ENCODE data around the gene SHLD1. TPM values are rescaled to one million over a fixed set of nuclear protein-coding genes. Genes with fewer than 3 reads are reported as not detected.

Gene SHLD1
- total and polyA plus RNA-seq, 2 experiments from 2014 or later: 2.6 to 6.7 TPM

DNA sequence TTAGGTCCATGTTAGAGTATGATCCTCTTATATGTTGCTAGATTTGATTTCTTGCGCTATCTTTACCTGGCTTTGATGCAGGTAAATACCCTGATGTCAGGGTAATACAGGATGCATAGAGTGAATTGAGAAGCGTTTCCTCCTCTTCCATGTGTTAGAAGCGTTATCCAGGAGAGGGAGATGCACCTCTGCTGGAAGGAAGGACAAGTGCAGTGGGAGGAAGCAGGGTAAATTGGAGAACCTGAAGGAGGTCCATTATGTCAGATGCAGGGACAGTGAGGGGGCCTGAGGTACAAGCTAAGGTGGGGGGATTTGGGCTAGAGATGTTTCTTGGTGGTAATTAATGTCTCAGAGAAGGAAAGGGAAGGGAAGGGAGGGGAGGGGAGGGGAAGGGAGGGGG lies 7.7 kb downstream of the SHLD1 start:
- Histone ChIP-seq H3K4me2 (ENCODE audit: unreplicated experiment) (no peak overlapping the region), H3K9me3 (ENCODE audit: low read depth) (no peaks in the 10 kb centered on the region), H3K27ac (no peak overlapping the region), H3K9ac (no peak overlapping the region), H3K4me3 (no peak overlapping the region), H3K9me2 (ENCODE audit: insufficient read depth) (no peaks in the 10 kb centered on the region), H4K20me1 (ENCODE audit: insufficient read depth) (no peaks in the 10 kb centered on the region), H3F3A (ENCODE audit: insufficient read depth) (no peaks in the 10 kb centered on the region), H3K36me3 (ENCODE audit: low read depth) (no peaks in the 10 kb centered on the region), H3K27me3 (replicated peaks; ENCODE audit: insufficient read depth) (no peaks in the 10 kb centered on the region), H2AFZ (no peak overlapping the region), H3K79me2 (ENCODE audit: insufficient read depth) (no peaks in the 10 kb centered on the region), H3K4me1 (ENCODE audit: insufficient read depth) (no peaks in the 10 kb centered on the region)
- in situ Hi-C loops (cut with MboI): no loop called here
- WGBS, 2 experiments (ENCODE audit: low coverage in 1 of 2, low lambda C conversion rate in 2 of 2, missing lambda C conversion rate in 2 of 2): 76 to 78% methylated on average over 3 of the region's 3 CpGs
- no peak for TF ChIP-seq EZH2phosphoT487 (IDR thresholded peaks at IDR 0.05; ENCODE audit: insufficient read depth, low read depth)
- TF ChIP-seq EZH2 (IDR thresholded peaks at IDR 0.05; ENCODE audit: insufficient read depth, poor library complexity, severe bottlenecking): no peak
- no peak for DNase-seq

- no peaks in the 10 kb centered on the region for H3K4me1 ChIP-seq (ENCODE audit: insufficient read depth)
- TF ChIP-seq EZH2 (IDR thresholded peaks at IDR 0.05; ENCODE audit: insufficient read depth, poor library complexity, severe bottlenecking) (no peak), EZH2phosphoT487 (IDR thresholded peaks at IDR 0.05; ENCODE audit: insufficient read depth, low read depth) (no peak)
- H3K4me2 ChIP-seq (ENCODE audit: unreplicated experiment): no peak overlapping the region
- H3K27me3 ChIP-seq (replicated peaks; ENCODE audit: insufficient read depth): no peaks in the 10 kb centered on the region
- H4K20me1 ChIP-seq (ENCODE audit: insufficient read depth): no peaks in the 10 kb centered on the region
- no peaks in the 10 kb centered on the region for H3K36me3 ChIP-seq (ENCODE audit: low read depth)
- H3K4me3 ChIP-seq: no peak overlapping the region
- in situ Hi-C loops (cut with MboI): no loop called here
- H3K9me3 ChIP-seq (ENCODE audit: low read depth): no peaks in the 10 kb centered on the region
- no peak overlapping the region for H3K27ac ChIP-seq
- no peak overlapping the region for H2AFZ ChIP-seq
- no peaks in the 10 kb centered on the region for H3F3A ChIP-seq (ENCODE audit: insufficient read depth)
- no peak overlapping the region for H3K9ac ChIP-seq
- WGBS, 2 experiments (ENCODE audit: low coverage in 1 of 2, low lambda C conversion rate in 2 of 2, missing lambda C conversion rate in 2 of 2): 88 to 92% methylated on average over 7 of the region's 7 CpGs
- no peaks in the 10 kb centered on the region for H3K79me2 ChIP-seq (ENCODE audit: insufficient read depth)
- no peaks in the 10 kb centered on the region for H3K9me2 ChIP-seq (ENCODE audit: insufficient read depth)
- no peak for DNase-seq
Measured at GRCh38 chr20:5766085-5766764, 16.0 kb downstream of the SHLD1 start.

DNA sequence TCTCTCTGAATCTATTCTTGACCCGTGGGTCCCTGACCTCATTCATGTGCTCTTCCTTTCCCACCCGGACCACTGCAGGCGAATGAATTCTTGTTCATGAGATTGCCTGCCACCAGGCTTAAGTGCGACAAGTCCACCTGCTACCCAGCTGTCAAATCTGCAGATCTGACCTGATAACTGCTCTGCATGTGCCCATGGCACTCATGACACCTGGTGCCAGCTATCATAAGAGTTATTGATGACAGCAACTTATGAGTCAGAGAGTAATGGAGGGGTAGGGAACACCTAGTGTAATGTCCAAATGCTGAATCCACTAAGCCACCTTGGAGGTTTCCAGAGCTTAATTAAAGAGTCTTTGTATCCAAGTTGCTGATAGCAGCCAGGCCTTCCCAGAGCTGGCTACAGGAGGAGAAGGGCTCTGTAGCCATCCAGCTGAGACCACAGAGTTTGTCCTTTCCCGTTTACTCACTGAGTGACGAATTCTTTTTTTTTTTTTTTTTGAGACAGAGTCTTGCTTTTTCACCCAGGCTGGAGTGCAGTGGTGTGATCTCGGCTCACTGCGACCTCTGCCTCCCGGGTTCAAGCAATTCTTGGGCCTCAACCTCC lies 17.4 kb downstream of the SHLD1 start:
- 83 to 85% methylated on average over 9 of the region's 9 CpGs for WGBS, 2 experiments (ENCODE audit: low coverage in 1 of 2, low lambda C conversion rate in 2 of 2, missing lambda C conversion rate in 2 of 2)
- in situ Hi-C loops (cut with MboI): no loop called here
- Histone ChIP-seq H3K27ac (no peak overlapping the region), H3F3A (ENCODE audit: insufficient read depth) (no peaks in the 10 kb centered on the region), H2AFZ (no peak overlapping the region), H3K4me3 (no peak overlapping the region), H3K79me2 (ENCODE audit: insufficient read depth) (no peaks in the 10 kb centered on the region), H3K4me1 (ENCODE audit: insufficient read depth) (no peaks in the 10 kb centered on the region), H3K9me2 (ENCODE audit: insufficient read depth) (no peaks in the 10 kb centered on the region), H3K9ac (no peak overlapping the region), H3K36me3 (ENCODE audit: low read depth) (no peaks in the 10 kb centered on the region), H3K27me3 (replicated peaks; ENCODE audit: insufficient read depth) (no peaks in the 10 kb centered on the region), H3K9me3 (ENCODE audit: low read depth) (no peaks in the 10 kb centered on the region), H4K20me1 (ENCODE audit: insufficient read depth) (no peaks in the 10 kb centered on the region), H3K4me2 (ENCODE audit: unreplicated experiment) (no peak overlapping the region)
- no peak for DNase-seq
- no peak for TF ChIP-seq EZH2 (IDR thresholded peaks at IDR 0.05; ENCODE audit: insufficient read depth, poor library complexity, severe bottlenecking)
- no peak for TF ChIP-seq EZH2phosphoT487 (IDR thresholded peaks at IDR 0.05; ENCODE audit: insufficient read depth, low read depth)

DNA sequence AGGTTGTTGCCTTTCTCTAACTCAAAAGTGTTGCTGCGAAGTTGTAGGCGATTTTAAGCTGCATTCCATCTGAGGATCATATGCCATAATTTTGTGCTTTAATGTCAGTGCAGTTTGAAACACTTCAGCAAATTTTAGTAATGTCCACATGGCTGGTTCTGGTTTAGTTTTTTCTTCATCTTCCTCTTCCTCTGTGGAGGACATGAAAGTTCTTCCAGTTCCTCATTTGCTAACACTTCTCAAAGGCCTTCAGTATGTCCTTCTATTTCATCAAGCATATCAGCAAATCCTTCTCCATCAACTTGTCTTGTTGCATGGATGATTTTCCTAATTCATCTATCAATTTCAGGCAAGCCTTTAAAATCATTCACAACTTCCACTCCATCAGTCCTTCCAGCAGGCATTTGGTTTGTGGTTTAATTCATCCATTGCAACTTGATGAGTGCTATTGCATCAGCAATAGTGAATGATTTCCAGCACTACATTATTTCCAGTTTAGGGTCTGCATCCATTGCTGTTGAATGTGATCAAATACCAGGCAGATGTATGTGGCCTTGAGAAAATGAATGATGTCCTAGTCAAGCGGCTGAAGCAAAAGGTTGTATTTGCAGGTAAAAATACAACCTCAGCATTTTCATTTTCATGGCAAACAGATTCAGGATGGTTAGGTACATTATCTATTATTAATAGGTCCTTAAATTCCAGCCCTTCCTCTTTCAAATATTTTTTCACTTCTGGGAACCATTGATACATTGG lies 20.2 kb downstream of the SHLD1 start:
- no peaks in the 10 kb centered on the region for H3K36me3 ChIP-seq (ENCODE audit: low read depth)
- H2AFZ ChIP-seq: peak overlapping the region; percentile 32; the same call in 1 of the 2 replicates
- no peaks in the 10 kb centered on the region for H3K79me2 ChIP-seq (ENCODE audit: insufficient read depth)
- H4K20me1 ChIP-seq (ENCODE audit: insufficient read depth): no peaks in the 10 kb centered on the region
- DNase-seq: peak; percentile 20
- in situ Hi-C loops (cut with MboI): no loop called here
- 95 to 97% methylated on average over 3 of the region's 3 CpGs for WGBS, 2 experiments (ENCODE audit: low coverage in 1 of 2, low lambda C conversion rate in 2 of 2, missing lambda C conversion rate in 2 of 2)
- no peaks in the 10 kb centered on the region for H3K9me2 ChIP-seq (ENCODE audit: insufficient read depth)
- no peak overlapping the region for H3K4me3 ChIP-seq
- H3F3A ChIP-seq (ENCODE audit: insufficient read depth): no peaks in the 10 kb centered on the region
- H3K4me2 ChIP-seq (ENCODE audit: unreplicated experiment): no peak overlapping the region
- H3K9me3 ChIP-seq (ENCODE audit: low read depth): no peaks in the 10 kb centered on the region
- no peaks in the 10 kb centered on the region for H3K27me3 ChIP-seq (replicated peaks; ENCODE audit: insufficient read depth)
- H3K27ac ChIP-seq: no peak overlapping the region
- TF ChIP-seq EZH2phosphoT487 (IDR thresholded peaks at IDR 0.05; ENCODE audit: insufficient read depth, low read depth) (no peak), EZH2 (IDR thresholded peaks at IDR 0.05; ENCODE audit: insufficient read depth, poor library complexity, severe bottlenecking) (no peak)
- H3K9ac ChIP-seq: no peak overlapping the region
- H3K4me1 ChIP-seq (ENCODE audit: insufficient read depth): no peaks in the 10 kb centered on the region

Measured in GM23248 (cell line).